ENCODE data around the gene ACTA2.
"Not testable (repeated sequence)": the region's sequence is repeated elsewhere in the genome, so short reads cannot be mapped to it uniquely, and the experiment has no call there.

ACTA2 gene

DNA sequence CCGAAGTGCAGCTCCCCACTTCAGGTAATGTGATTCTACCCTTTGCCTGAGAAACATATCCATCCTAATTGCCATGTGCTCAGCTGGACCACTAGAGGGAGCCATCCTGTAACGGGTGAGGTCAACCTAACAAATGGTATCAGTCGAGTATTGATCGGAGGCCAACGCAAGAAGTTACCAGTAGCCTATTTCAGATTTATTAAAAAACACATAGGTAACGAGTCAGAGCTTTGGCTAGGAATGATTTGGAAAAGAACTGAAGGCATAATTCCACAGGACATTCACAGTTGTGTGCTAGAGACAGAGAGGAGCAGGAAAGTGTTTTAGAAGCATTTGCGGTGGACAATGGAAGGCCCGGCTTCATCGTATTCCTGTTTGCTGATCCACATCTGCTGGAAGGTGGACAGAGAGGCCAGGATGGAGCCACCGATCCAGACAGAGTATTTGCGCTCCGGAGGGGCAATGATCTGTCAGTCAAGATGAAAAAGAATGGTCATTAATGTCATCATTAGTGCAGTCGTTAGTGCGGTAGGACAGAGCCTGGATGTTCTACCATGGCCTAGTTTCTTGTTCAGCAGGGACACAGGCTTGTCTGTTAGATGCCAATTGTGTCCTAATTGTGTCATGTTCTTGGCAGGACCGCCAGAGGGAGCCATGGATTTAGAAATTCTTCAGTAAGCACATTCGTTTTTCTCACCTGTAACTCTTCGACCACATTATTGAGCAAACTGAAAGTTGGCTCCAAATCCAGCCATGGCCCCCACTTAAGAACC, 17.5 kb downstream of the ACTA2 start:
- no CpG with 5 or more reads among the region's 17 CpGs for whole genome bisulfite sequencing (ENCODE audit: extremely low coverage, insufficient coverage, insufficient read length)

DNA sequence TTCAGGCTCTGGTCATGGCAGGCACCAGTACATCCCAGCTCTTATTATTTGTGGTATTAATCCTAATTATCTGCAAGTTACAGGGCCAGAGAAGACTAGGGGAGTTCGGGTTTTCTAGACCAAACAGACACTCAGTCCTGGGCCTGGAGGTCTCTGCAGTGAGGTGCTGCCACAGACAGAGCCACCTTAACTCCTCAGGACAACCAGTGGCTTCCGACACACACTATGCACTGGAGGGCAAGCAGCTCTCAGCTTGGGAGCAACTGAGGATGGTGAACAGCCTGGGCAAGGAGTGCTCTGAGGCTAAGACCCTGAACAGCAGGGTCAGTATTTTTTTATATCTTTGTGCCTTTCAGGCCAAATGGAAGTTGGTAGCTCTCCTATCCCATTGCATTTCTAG, 19.0 kb downstream of the ACTA2 start:
- Histone ChIP-seq H4K91ac (ENCODE audit: low read depth, low read length) (no peak overlapping the region), H2BK12ac (ENCODE audit: low read length) (no peak overlapping the region), H3K9ac (ENCODE audit: low read length) (no peak overlapping the region), H3K4me2 (ENCODE audit: low read length) (no peak overlapping the region), H3K18ac (ENCODE audit: low read length) (no peak overlapping the region), H2BK5ac (ENCODE audit: low read depth, low read length, poor library complexity) (no peak overlapping the region), H3K9me3 (ENCODE audit: insufficient read depth, low read depth, low read length) (no peaks in the 10 kb centered on the region), H3K14ac (ENCODE audit: low read length) (no peak overlapping the region), H3K27me3 (ENCODE audit: insufficient read depth, low read length) (no peaks in the 10 kb centered on the region), H3K36me3 (ENCODE audit: control insufficient read depth in 1 of 2, insufficient read depth in 2 of 2, low read length in 2 of 2) (peaks cover 3 to 6% of the 10 kb centered on the region in 2 experiments), H3K4me3 (ENCODE audit: low read depth, low read length) (no peak overlapping the region), H2AFZ (ENCODE audit: insufficient read depth, low read length, poor library complexity) (no peak overlapping the region), H4K12ac (ENCODE audit: low read depth, low read length) (no peak overlapping the region), H3K27ac (ENCODE audit: low read depth, low read length) (no peak overlapping the region), H3K4ac (ENCODE audit: low read depth, low read length) (no peak overlapping the region), H4K8ac (ENCODE audit: low read depth, low read length) (no peak overlapping the region), H3K23ac (ENCODE audit: low read length) (no peak overlapping the region), H2BK120ac (ENCODE audit: insufficient read depth, low read length, poor library complexity) (no peak overlapping the region), H3K79me1 (ENCODE audit: low read length) (no peaks in the 10 kb centered on the region), H2AK5ac (ENCODE audit: low read length) (no peak overlapping the region), H3K79me2 (ENCODE audit: control insufficient read depth, insufficient read depth, low read length, poor library complexity) (no peaks in the 10 kb centered on the region), H3K4me1 (ENCODE audit: control insufficient read depth in 1 of 2, insufficient read depth in 2 of 2, low read length in 2 of 2) (peaks cover 0 to 3% of the 10 kb centered on the region in 2 experiments)
- no CpG with 5 or more reads among the region's 2 CpGs for WGBS (ENCODE audit: extremely low coverage, insufficient coverage, insufficient read length)
- no peak for DNase-seq

More for the DNA sequence above, 17.5 kb downstream of the ACTA2 start:
- H2AK5ac ChIP-seq (ENCODE audit: low read length): no peak overlapping the region
- no peak overlapping the region for H3K18ac ChIP-seq (ENCODE audit: low read length)
- H3K79me2 ChIP-seq (ENCODE audit: control insufficient read depth, insufficient read depth, low read length, poor library complexity): no peaks in the 10 kb centered on the region
- no peaks in the 10 kb centered on the region for H3K9me3 ChIP-seq (ENCODE audit: insufficient read depth, low read depth, low read length)
- no peak overlapping the region for H2BK120ac ChIP-seq (ENCODE audit: insufficient read depth, low read length, poor library complexity)
- H3K27me3 ChIP-seq (ENCODE audit: insufficient read depth, low read length): no peaks in the 10 kb centered on the region
- H2BK12ac ChIP-seq (ENCODE audit: low read length): no peak overlapping the region
- H4K12ac ChIP-seq (ENCODE audit: low read depth, low read length): no peak overlapping the region
- H4K91ac ChIP-seq (ENCODE audit: low read depth, low read length): no peak overlapping the region
- H3K79me1 ChIP-seq (ENCODE audit: low read length): no peaks in the 10 kb centered on the region
- no peak overlapping the region for H3K23ac ChIP-seq (ENCODE audit: low read length)
- no peak overlapping the region for H3K4ac ChIP-seq (ENCODE audit: low read depth, low read length)
- no peak overlapping the region for H3K4me2 ChIP-seq (ENCODE audit: low read length)
- H3K9ac ChIP-seq (ENCODE audit: low read length): no peak overlapping the region
- no peak overlapping the region for H3K4me3 ChIP-seq (ENCODE audit: low read depth, low read length)
- no peak overlapping the region for H3K27ac ChIP-seq (ENCODE audit: low read depth, low read length)
- H2AFZ ChIP-seq (ENCODE audit: insufficient read depth, low read length, poor library complexity): no peak overlapping the region
- H3K14ac ChIP-seq (ENCODE audit: low read length): no peak overlapping the region
- no peak overlapping the region for H2BK5ac ChIP-seq (ENCODE audit: low read depth, low read length, poor library complexity)
- H4K8ac ChIP-seq (ENCODE audit: low read depth, low read length): no peak overlapping the region
- H3K36me3 ChIP-seq (ENCODE audit: control insufficient read depth in 1 of 2, insufficient read depth in 2 of 2, low read length in 2 of 2): peaks cover 3 to 11% of the 10 kb centered on the region in 2 experiments
- peaks cover 0 to 3% of the 10 kb centered on the region in 2 experiments for H3K4me1 ChIP-seq (ENCODE audit: control insufficient read depth in 1 of 2, insufficient read depth in 2 of 2, low read length in 2 of 2)
- DNase-seq: peak; percentile 65 to 86

GRCh38 chr10:88932539-88933256, 19.9 kb downstream of the ACTA2 start:
- no peaks in the 10 kb centered on the region for H3K79me1 ChIP-seq (ENCODE audit: low read length)
- H2BK12ac ChIP-seq (ENCODE audit: low read length): no peak overlapping the region
- H2BK120ac ChIP-seq (ENCODE audit: insufficient read depth, low read length, poor library complexity): no peak overlapping the region

GRCh38 chr10:88932029-88932428, 20.5 kb downstream of the ACTA2 start:
- H3K14ac ChIP-seq (ENCODE audit: low read length); H3K79me2 ChIP-seq (ENCODE audit: control insufficient read depth, insufficient read depth, low read length, poor library complexity); H3K9me3 ChIP-seq (ENCODE audit: insufficient read depth, low read depth, low read length); H3K18ac ChIP-seq (ENCODE audit: low read length); H3K9ac ChIP-seq (ENCODE audit: low read length); H4K8ac ChIP-seq (ENCODE audit: low read depth, low read length); H3K4me2 ChIP-seq (ENCODE audit: low read length); H3K36me3 ChIP-seq (ENCODE audit: control insufficient read depth in 1 of 2, insufficient read depth in 2 of 2, low read length in 2 of 2); H4K91ac ChIP-seq (ENCODE audit: low read depth, low read length); H2AK5ac ChIP-seq (ENCODE audit: low read length); H4K12ac ChIP-seq (ENCODE audit: low read depth, low read length); H3K4me3 ChIP-seq (ENCODE audit: low read depth, low read length); DNase-seq; H2BK12ac ChIP-seq (ENCODE audit: low read length); H3K4ac ChIP-seq (ENCODE audit: low read depth, low read length); H3K27ac ChIP-seq (ENCODE audit: low read depth, low read length); H2BK5ac ChIP-seq (ENCODE audit: low read depth, low read length, poor library complexity); H2AFZ ChIP-seq (ENCODE audit: insufficient read depth, low read length, poor library complexity); H3K4me1 ChIP-seq (ENCODE audit: control insufficient read depth in 1 of 2, insufficient read depth in 2 of 2, low read length in 2 of 2); H2BK120ac ChIP-seq (ENCODE audit: insufficient read depth, low read length, poor library complexity); H3K23ac ChIP-seq (ENCODE audit: low read length); H3K27me3 ChIP-seq (ENCODE audit: insufficient read depth, low read length); H3K79me1 ChIP-seq (ENCODE audit: low read length): not testable (repeated sequence)
- no CpG with 5 or more reads among the region's 5 CpGs for WGBS (ENCODE audit: extremely low coverage, insufficient coverage, insufficient read length)

More at GRCh38 chr10:88932539-88933256, 19.9 kb downstream of the ACTA2 start:
- Histone ChIP-seq H4K8ac (ENCODE audit: low read depth, low read length) (no peak overlapping the region), H4K12ac (ENCODE audit: low read depth, low read length) (no peak overlapping the region), H4K91ac (ENCODE audit: low read depth, low read length) (no peak overlapping the region), H3K4ac (ENCODE audit: low read depth, low read length) (no peak overlapping the region), H3K27ac (ENCODE audit: low read depth, low read length) (no peak overlapping the region), H3K4me1 (ENCODE audit: control insufficient read depth in 1 of 2, insufficient read depth in 2 of 2, low read length in 2 of 2) (peaks cover 0 to 3% of the 10 kb centered on the region in 2 experiments), H3K9me3 (ENCODE audit: insufficient read depth, low read depth, low read length) (no peaks in the 10 kb centered on the region), H3K27me3 (ENCODE audit: insufficient read depth, low read length) (no peaks in the 10 kb centered on the region), H3K18ac (ENCODE audit: low read length) (no peak overlapping the region), H3K14ac (ENCODE audit: low read length) (no peak overlapping the region), H3K36me3 (ENCODE audit: control insufficient read depth in 1 of 2, insufficient read depth in 2 of 2, low read length in 2 of 2) (peaks cover 0 to 3% of the 10 kb centered on the region in 2 experiments), H3K79me2 (ENCODE audit: control insufficient read depth, insufficient read depth, low read length, poor library complexity) (no peaks in the 10 kb centered on the region), H2AK5ac (ENCODE audit: low read length) (no peak overlapping the region), H3K4me2 (ENCODE audit: low read length) (no peak overlapping the region), H3K9ac (ENCODE audit: low read length) (peak overlapping the region; percentile 5), H3K23ac (ENCODE audit: low read length) (no peak overlapping the region), H2AFZ (ENCODE audit: insufficient read depth, low read length, poor library complexity) (no peak overlapping the region), H3K4me3 (ENCODE audit: low read depth, low read length) (no peak overlapping the region), H2BK5ac (ENCODE audit: low read depth, low read length, poor library complexity) (no peak overlapping the region)
- WGBS (ENCODE audit: extremely low coverage, insufficient coverage, insufficient read length): no CpG with 5 or more reads among the region's 7 CpGs
- peak; percentile 90 to 98 for DNase-seq

Data from trophoblast cell (in vitro differentiated cells and primary cell).